Measurements from ENCODE around the gene PEPD. TPM values are rescaled to one million over a fixed set of nuclear protein-coding genes. Genes with fewer than 3 reads are reported as not detected.

PEPD gene
- total RNA-seq, 1 donor from 2014 or later = 21.1 TPM

GRCh38 chr19:33391631-33392249, 129.9 kb downstream of the PEPD start:
- no peaks in the 10 kb centered on the region for H3K4me1 Mint-ChIP-seq
- no peak overlapping the region for H3K27ac Mint-ChIP-seq
- intact Hi-C loops (cut with micrococcal nuclease) = no loop called here
- no peaks in the 10 kb centered on the region for H3K27me3 Mint-ChIP-seq
- no peak overlapping the region for H3K4me3 Mint-ChIP-seq
- no peaks in the 10 kb centered on the region for H3K9me3 Mint-ChIP-seq
- H3K36me3 Mint-ChIP-seq (ENCODE audit: low read depth) = no peaks in the 10 kb centered on the region
- no peak for DNase-seq

GRCh38 chr19:33390908-33391630, 130.5 kb downstream of the PEPD start:
- Mint-ChIP-seq H3K36me3 (ENCODE audit: low read depth) (no peaks in the 10 kb centered on the region), H3K9me3 (no peaks in the 10 kb centered on the region), H3K4me1 (no peaks in the 10 kb centered on the region), H3K27me3 (no peaks in the 10 kb centered on the region), H3K4me3 (no peak overlapping the region), H3K27ac (no peak overlapping the region)
- intact Hi-C loops (cut with micrococcal nuclease) = no loop called here
- no peak for DNase-seq

- no peaks in the 10 kb centered on the region for H3K36me3 Mint-ChIP-seq (ENCODE audit: low read depth)
- no peaks in the 10 kb centered on the region for H3K4me1 Mint-ChIP-seq
- no peak for DNase-seq
- H3K27me3 Mint-ChIP-seq = no peaks in the 10 kb centered on the region
- intact Hi-C loops (cut with micrococcal nuclease) = no loop called here
- H3K27ac Mint-ChIP-seq = no peak overlapping the region
- no peaks in the 10 kb centered on the region for H3K9me3 Mint-ChIP-seq
- no peak overlapping the region for H3K4me3 Mint-ChIP-seq
Measured at GRCh38 chr19:33390101-33390907, 131.3 kb downstream of the PEPD start.

GRCh38 chr19:33389421-33390100, 132.0 kb downstream of the PEPD start:
- no peak overlapping the region for H3K27ac Mint-ChIP-seq
- no peaks in the 10 kb centered on the region for H3K4me1 Mint-ChIP-seq
- no peak for DNase-seq

GRCh38 chr19:33388725-33389420, 132.7 kb downstream of the PEPD start:
- no peaks in the 10 kb centered on the region for H3K4me1 Mint-ChIP-seq
- intact Hi-C loops (cut with micrococcal nuclease) = no loop called here
- no peak overlapping the region for H3K4me3 Mint-ChIP-seq
- H3K36me3 Mint-ChIP-seq (ENCODE audit: low read depth) = peaks cover 2% of the 10 kb centered on the region
- no peak overlapping the region for H3K27ac Mint-ChIP-seq
- no peaks in the 10 kb centered on the region for H3K9me3 Mint-ChIP-seq
- DNase-seq = no peak
- no peaks in the 10 kb centered on the region for H3K27me3 Mint-ChIP-seq

More at GRCh38 chr19:33389421-33390100, 132.0 kb downstream of the PEPD start:
- Mint-ChIP-seq H3K4me3 (no peak overlapping the region), H3K27me3 (no peaks in the 10 kb centered on the region), H3K36me3 (ENCODE audit: low read depth) (no peaks in the 10 kb centered on the region), H3K9me3 (no peaks in the 10 kb centered on the region)
- intact Hi-C loops (cut with micrococcal nuclease) = no loop called here

- no peak overlapping the region for H3K4me3 Mint-ChIP-seq
- H3K9me3 Mint-ChIP-seq = no peaks in the 10 kb centered on the region
- intact Hi-C loops (cut with micrococcal nuclease) = no loop called here
- H3K36me3 Mint-ChIP-seq (ENCODE audit: low read depth) = peaks cover 3% of the 10 kb centered on the region
- no peak overlapping the region for H3K27ac Mint-ChIP-seq
- H3K4me1 Mint-ChIP-seq = no peaks in the 10 kb centered on the region
- DNase-seq = no peak
- H3K27me3 Mint-ChIP-seq = no peaks in the 10 kb centered on the region
Measured at GRCh38 chr19:33388231-33388724, 133.3 kb downstream of the PEPD start.

GRCh38 chr19:33387351-33388230, 134.0 kb downstream of the PEPD start:
- H3K4me3 Mint-ChIP-seq = no peak overlapping the region
- peaks cover 3% of the 10 kb centered on the region for H3K36me3 Mint-ChIP-seq (ENCODE audit: low read depth)
- DNase-seq = no peak
- H3K27ac Mint-ChIP-seq = no peak overlapping the region
- H3K9me3 Mint-ChIP-seq = no peaks in the 10 kb centered on the region
- no peaks in the 10 kb centered on the region for H3K4me1 Mint-ChIP-seq
- intact Hi-C loops (cut with micrococcal nuclease) = no loop called here
- H3K27me3 Mint-ChIP-seq = no peaks in the 10 kb centered on the region

GRCh38 chr19:33386361-33386858, 135.2 kb downstream of the PEPD start:
- intact Hi-C loops (cut with micrococcal nuclease) = no loop called here
- no peaks in the 10 kb centered on the region for H3K27me3 Mint-ChIP-seq
- H3K36me3 Mint-ChIP-seq (ENCODE audit: low read depth) = peaks cover 6% of the 10 kb centered on the region
- DNase-seq = no peak
- no peak overlapping the region for H3K4me3 Mint-ChIP-seq
- no peaks in the 10 kb centered on the region for H3K9me3 Mint-ChIP-seq
- no peaks in the 10 kb centered on the region for H3K4me1 Mint-ChIP-seq
- H3K27ac Mint-ChIP-seq = no peak overlapping the region

- H3K4me3 Mint-ChIP-seq = no peak overlapping the region
- DNase-seq = no peak
- peaks cover 2% of the 10 kb centered on the region for H3K4me1 Mint-ChIP-seq
- intact Hi-C loops (cut with micrococcal nuclease) = no loop called here
- no peaks in the 10 kb centered on the region for H3K27me3 Mint-ChIP-seq
- H3K9me3 Mint-ChIP-seq = no peaks in the 10 kb centered on the region
- no peak overlapping the region for H3K27ac Mint-ChIP-seq
- peaks cover 9% of the 10 kb centered on the region for H3K36me3 Mint-ChIP-seq (ENCODE audit: low read depth)
Measured at GRCh38 chr19:33385956-33386355, 135.6 kb downstream of the PEPD start.

GRCh38 chr19:33384983-33385382, 136.6 kb downstream of the PEPD start:
- Mint-ChIP-seq H3K27ac (no peak overlapping the region), H3K9me3 (no peaks in the 10 kb centered on the region), H3K4me1 (peaks cover 2% of the 10 kb centered on the region), H3K27me3 (no peaks in the 10 kb centered on the region), H3K36me3 (ENCODE audit: low read depth) (peaks cover 11% of the 10 kb centered on the region), H3K4me3 (no peak overlapping the region)
- intact Hi-C loops (cut with micrococcal nuclease) = no loop called here
- DNase-seq = no peak

- no peak for DNase-seq
- intact Hi-C loops (cut with micrococcal nuclease) = no loop called here
- Mint-ChIP-seq H3K9me3 (no peaks in the 10 kb centered on the region), H3K4me1 (peaks cover 5% of the 10 kb centered on the region), H3K4me3 (no peak overlapping the region), H3K27ac (no peak overlapping the region), H3K36me3 (ENCODE audit: low read depth) (peaks cover 22% of the 10 kb centered on the region), H3K27me3 (no peaks in the 10 kb centered on the region)
Measured at GRCh38 chr19:33383720-33384292, 137.8 kb downstream of the PEPD start.

GRCh38 chr19:33382982-33383381, 138.6 kb downstream of the PEPD start:
- Mint-ChIP-seq H3K27me3 (no peaks in the 10 kb centered on the region), H3K36me3 (ENCODE audit: low read depth) (peaks cover 22% of the 10 kb centered on the region), H3K9me3 (no peaks in the 10 kb centered on the region), H3K27ac (no peak overlapping the region), H3K4me3 (no peak overlapping the region), H3K4me1 (peaks cover 7% of the 10 kb centered on the region)
- intact Hi-C loops (cut with micrococcal nuclease) = no loop called here
- DNase-seq = no peak

Data from activated CD4-positive, alpha-beta T cell treated with anti-CD3 and anti-CD28 coated beads, Interleukin-2, amount 10 ng/mL, durations not matched to agents 24 days and 14 days (primary cell).